Measurements from ENCODE around the gene TUFT1. TPM values are rescaled to one million over a fixed set of nuclear protein-coding genes. Genes with fewer than 3 reads are reported as not detected.
A peak's percentile ranks its signal among the peaks of the same experiment; 100 is the strongest.

The TUFT1 gene
- total and polyA plus RNA-seq, 9 of the 15 experiments (the other 6 are each of a cell fraction or from before 2014, with no cell fraction given), result 0.54 to 2.0 (median 1.7) TPM

- POLR2A ChIA-PET, result interaction anchor here (0.6 to 1.3 kb wide), 3 partner anchors 10 to 20 kb away, joined by 3 to 4 read pairs (median 3); no protein-coding TSS in a partner anchor
- in situ Hi-C loops (cut with MboI), result no loop called here
- FAIRE-seq (no peak), ATAC-seq (no peak), DNase-seq (ENCODE audit: extremely low read depth in 1 of 4, low spot score in 3 of 4) (no peak)
- no peak overlapping the region for H3K4me2 ChIP-seq (ENCODE audit: insufficient read depth, low read length)
- no peak overlapping the region for H2AFZ ChIP-seq (ENCODE audit: low read depth, low read length)
- 5% methylated on average over 4 of the region's 4 CpGs for WGBS (ENCODE audit: insufficient coverage, low coverage, missing lambda C conversion rate)
- H3K9me1 ChIP-seq (ENCODE audit: control insufficient read depth, insufficient read depth, low read length), result no peaks in the 10 kb centered on the region
- peak; percentile 66 for TF ChIP-seq CEBPB (tag; IDR thresholded peaks at IDR 0.05)
- TF ChIP-seq ZNF512 (tag; IDR thresholded peaks at IDR 0.05), result 0 out of 2 replicates have a peak, but pooled peaks have one; percentile 33
- TF ChIP-seq NR0B1 (IDR thresholded peaks at IDR 0.05; ENCODE audit: partially characterized antibody), result no peak
- H3K9me3 ChIP-seq (replicated peaks; ENCODE audit: control insufficient read depth, insufficient read depth, low read depth, low read length), result no peaks in the 10 kb centered on the region
- intact Hi-C loops (cut with micrococcal nuclease), result no loop called here
- CTCF ChIA-PET (ENCODE audit: low intra/inter-chr PET ratio), result no interaction called here
- H3K4me1 ChIP-seq (replicated peaks in 1 of 2; ENCODE audit: control insufficient read depth in 2 of 2, insufficient read depth in 2 of 2, low read length in 2 of 2), result peaks cover 0 to 2% of the 10 kb centered on the region in 2 experiments; a peak in 2 of 5 replicates
- H3K4me3 ChIP-seq, result no peak overlapping the region
- H3K79me2 ChIP-seq (ENCODE audit: control insufficient read depth, insufficient read depth, low read length), result no peaks in the 10 kb centered on the region
- no TSS peak for BruUV-seq (replicated peaks)
- no peaks in the 10 kb centered on the region for H3K36me3 ChIP-seq (ENCODE audit: control insufficient read depth, insufficient read depth, low read length)
- 0 out of 2 replicates have a peak, but pooled peaks cover 6% of the 10 kb centered on the region for H4K20me1 ChIP-seq (replicated peaks; ENCODE audit: control insufficient read depth, insufficient read depth, low read length)
- no peak overlapping the region for H3K9ac ChIP-seq (ENCODE audit: insufficient read depth in 1 of 2, low read depth in 2 of 2, low read length in 2 of 2)
- H3K27ac ChIP-seq (ENCODE audit: extremely low read depth, low read depth, low read length), result no peak overlapping the region
- peaks cover 4 to 5% of the 10 kb centered on the region in 2 experiments; a peak in 1 of 5 replicates for H3K27me3 ChIP-seq (ENCODE audit: control insufficient read depth in 2 of 2, insufficient read depth in 2 of 2, low read length in 2 of 2)
Observed at GRCh38 chr1:151546011-151546925, 6.2 kb downstream of the TUFT1 start.

All from K562 (cell line).